Muscle of leg (tissue), 11 donors: ENCODE measurements around the gene C6orf89. TPM values are rescaled to one million over a fixed set of nuclear protein-coding genes. Genes with fewer than 3 reads are reported as not detected.

Experiments
- DNase-seq: peaks from one replicate; pipeline ENCODE4 v3.0.0; 2013
- H3K27ac ChIP-seq: one replicate; pipeline ENCODE4 v1.5.1; 2013; ENCODE audit warnings: mild to moderate bottlenecking, low read length, control low read depth
- H3K27me3 ChIP-seq: one replicate; pipeline ENCODE4 v1.6.1; 2013; ENCODE audit warnings: low read length; ENCODE audit not compliant: control insufficient read depth, insufficient read depth
- H3K36me3 ChIP-seq: one replicate; pipeline ENCODE4 v1.6.1; 2013; ENCODE audit warnings: low read length; ENCODE audit not compliant: control insufficient read depth, insufficient read depth
- H3K4me1 ChIP-seq: one replicate; pipeline ENCODE4 v1.6.1; 2013; ENCODE audit warnings: low read length; ENCODE audit not compliant: control insufficient read depth, insufficient read depth
- H3K4me3 ChIP-seq: one replicate; pipeline ENCODE4 v1.5.1; 2013; ENCODE audit warnings: low read length, control low read depth
- H3K9me3 ChIP-seq: replicated peaks from 2 replicates; pipeline ENCODE4 v1.6.1; 2013; ENCODE audit warnings: low read depth, low read length; ENCODE audit not compliant: control insufficient read depth
- WGBS: methylation state at CpG from one replicate; pipeline ENCODE4 v1.1.5; 2013; ENCODE audit warnings: missing lambda C conversion rate; ENCODE audit not compliant: insufficient coverage; 5-methylcytosine and 5-hydroxymethylcytosine counted together
- polyA plus RNA-seq, 8 donors: library from polyadenylated mRNA; unstranded; fragments of 120-200 nt; gene quantifications; one replicate each; pipeline versions ENCODE4 v1.2.1 to v1.2.3, GENCODE V29; 2013; ENCODE audit warnings: inconsistent platforms in 1 of 8, low replicate concordance in 1 of 8; ENCODE audit not compliant: insufficient read length in 8 of 8, insufficient read depth in 1 of 8
- total RNA-seq: library from RNA; stranded (reverse); fragments of 120-200 nt; gene quantifications from one replicate; pipeline ENCODE4 v1.2.4, GENCODE V29; 2013

The C6orf89 gene
- total and polyA plus RNA-seq, 9 donors = 26.7 to 36.2 (median 32.2) TPM

GRCh38 chr6:36906539-36907325 lies 21.0 kb downstream of the C6orf89 start:
- Histone ChIP-seq H3K9me3 (no peaks in the 10 kb centered on the region), H3K27me3 (no peaks in the 10 kb centered on the region), H3K4me1 (peaks cover 2% of the 10 kb centered on the region), H3K27ac (no peak overlapping the region), H3K36me3 (peaks cover 37% of the 10 kb centered on the region), H3K4me3 (no peak overlapping the region)
- no peak for DNase-seq
- 60% methylated on average over 1 of the region's 2 CpGs for WGBS

DNA sequence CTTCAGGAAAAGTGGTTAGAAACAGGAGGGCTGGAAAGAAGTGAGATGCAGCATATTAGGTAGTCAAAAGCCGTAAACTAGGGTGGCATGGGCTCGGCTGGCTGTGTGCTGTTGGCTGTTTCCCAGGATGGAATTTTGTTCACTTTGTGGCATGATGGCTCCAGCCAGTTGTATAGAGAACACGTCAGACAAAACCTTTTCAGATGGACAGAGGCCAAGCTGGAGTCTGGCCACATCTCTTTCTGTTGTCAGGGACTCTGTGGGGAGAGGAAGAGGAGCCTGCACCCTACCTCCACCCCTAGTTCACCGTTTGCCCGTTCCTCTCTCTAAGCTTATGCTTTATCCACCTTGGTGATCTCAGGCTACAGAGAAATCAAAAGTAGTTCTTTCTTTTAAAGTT lies 22.0 kb downstream of the C6orf89 start:
- Histone ChIP-seq H3K4me3 (no peak overlapping the region), H3K27ac (no peak overlapping the region), H3K4me1 (peaks cover 2% of the 10 kb centered on the region), H3K9me3 (no peaks in the 10 kb centered on the region), H3K27me3 (no peaks in the 10 kb centered on the region), H3K36me3 (peaks cover 36% of the 10 kb centered on the region)
- 66% methylated on average over 3 of the region's 5 CpGs for WGBS
- peak; percentile 59 for DNase-seq

- H3K4me3 ChIP-seq = no peak overlapping the region
- 92% methylated on average over 1 of the region's 2 CpGs for WGBS
- peaks cover 41% of the 10 kb centered on the region for H3K36me3 ChIP-seq
- peaks cover 2% of the 10 kb centered on the region for H3K4me1 ChIP-seq
- no peak for DNase-seq
- H3K9me3 ChIP-seq = no peaks in the 10 kb centered on the region
- no peaks in the 10 kb centered on the region for H3K27me3 ChIP-seq
- H3K27ac ChIP-seq = no peak overlapping the region
These were observed 23.0 kb downstream of the C6orf89 start for GRCh38 chr6:36908747-36909146.

DNA sequence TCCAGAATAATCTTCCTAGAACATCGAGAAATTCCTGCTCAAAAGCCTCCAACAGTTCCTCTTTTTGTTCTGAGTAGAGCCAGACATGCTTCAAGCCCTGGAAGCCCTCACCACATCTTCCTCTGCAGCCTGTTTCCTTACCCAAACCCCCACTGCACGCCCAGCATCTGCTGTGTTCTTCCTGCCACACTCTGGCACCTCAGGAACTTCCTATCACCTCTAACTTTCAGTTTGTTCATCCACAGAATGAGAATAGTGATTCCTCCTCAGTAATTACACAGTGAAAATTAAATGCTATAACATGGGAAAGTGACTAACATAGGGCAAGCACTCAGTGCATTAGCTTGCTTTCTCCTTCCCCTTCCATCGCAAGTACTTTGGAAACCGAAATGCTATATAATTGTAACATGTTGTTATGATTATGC lies 26.3 kb downstream of the C6orf89 start:
- Histone ChIP-seq H3K27me3 (no peaks in the 10 kb centered on the region), H3K36me3 (peaks cover 38% of the 10 kb centered on the region), H3K9me3 (no peaks in the 10 kb centered on the region), H3K4me1 (peaks cover 4% of the 10 kb centered on the region), H3K4me3 (no peak overlapping the region), H3K27ac (no peak overlapping the region)
- peak; percentile 52 for DNase-seq
- 72% methylated on average over 2 of the region's 4 CpGs for WGBS

DNA sequence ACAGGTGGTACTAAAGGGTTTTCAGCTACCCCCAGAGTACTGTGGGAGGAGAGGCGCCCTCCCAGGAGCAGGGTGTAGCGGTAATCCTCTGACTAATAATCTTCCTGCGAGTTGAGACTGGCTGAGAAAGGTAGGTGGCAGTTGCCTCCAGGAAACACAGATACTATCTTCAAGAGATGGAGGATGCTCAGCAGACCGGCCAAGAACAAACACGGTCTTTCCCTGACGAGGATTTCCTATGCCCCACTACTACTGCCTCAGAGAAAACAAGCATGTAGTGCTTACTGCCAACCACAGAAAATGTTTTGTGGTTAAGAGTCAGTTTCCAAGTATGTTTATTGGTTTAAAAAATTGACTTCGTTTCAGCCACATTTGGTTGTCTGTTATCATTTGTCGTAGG lies 26.8 kb downstream of the C6orf89 start:
- Histone ChIP-seq H3K27ac (no peak overlapping the region), H3K36me3 (peaks cover 44% of the 10 kb centered on the region), H3K4me3 (no peak overlapping the region), H3K27me3 (no peaks in the 10 kb centered on the region), H3K4me1 (peaks cover 6% of the 10 kb centered on the region), H3K9me3 (no peaks in the 10 kb centered on the region)
- no peak for DNase-seq
- 79% methylated on average over 3 of the region's 8 CpGs for WGBS

DNA sequence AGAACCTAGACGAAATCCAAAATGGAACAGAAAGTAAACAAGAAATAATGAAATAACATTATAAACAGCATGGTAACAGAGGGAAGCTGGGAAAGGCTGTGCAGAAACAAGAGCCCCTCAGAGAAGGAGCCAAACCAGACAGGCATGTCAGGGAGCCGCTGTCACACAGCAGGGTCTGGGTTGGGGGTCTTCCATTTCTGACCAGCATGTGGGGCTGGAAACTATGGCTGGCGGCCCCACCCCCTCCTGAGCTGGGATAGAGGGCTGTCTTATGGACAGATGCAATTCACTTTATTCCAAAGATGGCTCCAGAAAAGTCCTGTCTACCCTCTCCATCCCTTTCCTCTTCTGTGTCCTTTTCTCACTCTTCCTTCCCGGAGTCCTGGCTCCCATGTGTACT lies 27.3 kb downstream of the C6orf89 start:
- Histone ChIP-seq H3K9me3 (no peaks in the 10 kb centered on the region), H3K4me3 (no peak overlapping the region), H3K36me3 (peaks cover 49% of the 10 kb centered on the region), H3K4me1 (peaks cover 11% of the 10 kb centered on the region), H3K27ac (no peak overlapping the region), H3K27me3 (no peaks in the 10 kb centered on the region)
- DNase-seq = no peak
- 100% methylated on average over 1 of the region's 4 CpGs for WGBS

- Histone ChIP-seq H3K4me1 (peaks cover 17% of the 10 kb centered on the region), H3K27ac (no peak overlapping the region), H3K27me3 (no peaks in the 10 kb centered on the region), H3K36me3 (peaks cover 51% of the 10 kb centered on the region), H3K9me3 (no peaks in the 10 kb centered on the region), H3K4me3 (no peak overlapping the region)
- WGBS = 37% methylated on average over 5 of the region's 10 CpGs
- no peak for DNase-seq
These were observed 28.6 kb downstream of the C6orf89 start for GRCh38 chr6:36914227-36914794.

- DNase-seq = no peak
- H3K36me3 ChIP-seq = peaks cover 63% of the 10 kb centered on the region
- H3K27ac ChIP-seq = no peak overlapping the region
These were observed 29.8 kb downstream of the C6orf89 start for GRCh38 chr6:36915599-36915998.

DNA sequence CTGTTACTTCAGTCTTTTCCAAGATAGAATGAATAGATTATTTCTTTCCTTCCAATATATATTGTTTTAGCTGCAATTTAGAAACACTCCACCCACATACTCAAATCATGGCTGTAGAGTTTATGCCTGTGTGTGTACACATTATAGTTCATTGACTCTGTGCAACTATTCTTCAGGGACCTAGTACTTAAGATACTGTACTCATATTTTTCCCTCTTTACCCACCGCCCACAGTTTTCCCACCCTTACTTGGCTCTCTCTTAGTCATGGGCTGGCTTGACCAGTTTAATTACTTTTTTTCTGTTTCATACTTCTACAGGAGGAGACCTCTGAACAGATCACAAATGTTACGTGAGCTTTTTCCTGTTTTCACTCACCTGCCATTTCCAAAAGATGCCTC lies 30.4 kb downstream of the C6orf89 start:
- Histone ChIP-seq H3K27me3 (no peaks in the 10 kb centered on the region), H3K9me3 (no peaks in the 10 kb centered on the region), H3K27ac (peak overlapping the region; percentile 18), H3K36me3 (peaks cover 68% of the 10 kb centered on the region), H3K4me3 (no peak overlapping the region), H3K4me1 (peaks cover 31% of the 10 kb centered on the region)
- DNase-seq = peak; percentile 69
- WGBS = 33% methylated on average over 1 of the region's 2 CpGs

More at GRCh38 chr6:36915599-36915998, 29.8 kb downstream of the C6orf89 start:
- Histone ChIP-seq H3K9me3 (no peaks in the 10 kb centered on the region), H3K27me3 (no peaks in the 10 kb centered on the region), H3K4me1 (peaks cover 27% of the 10 kb centered on the region), H3K4me3 (no peak overlapping the region)
- whole genome bisulfite sequencing = 62% methylated on average over 2 of the region's 4 CpGs

DNA sequence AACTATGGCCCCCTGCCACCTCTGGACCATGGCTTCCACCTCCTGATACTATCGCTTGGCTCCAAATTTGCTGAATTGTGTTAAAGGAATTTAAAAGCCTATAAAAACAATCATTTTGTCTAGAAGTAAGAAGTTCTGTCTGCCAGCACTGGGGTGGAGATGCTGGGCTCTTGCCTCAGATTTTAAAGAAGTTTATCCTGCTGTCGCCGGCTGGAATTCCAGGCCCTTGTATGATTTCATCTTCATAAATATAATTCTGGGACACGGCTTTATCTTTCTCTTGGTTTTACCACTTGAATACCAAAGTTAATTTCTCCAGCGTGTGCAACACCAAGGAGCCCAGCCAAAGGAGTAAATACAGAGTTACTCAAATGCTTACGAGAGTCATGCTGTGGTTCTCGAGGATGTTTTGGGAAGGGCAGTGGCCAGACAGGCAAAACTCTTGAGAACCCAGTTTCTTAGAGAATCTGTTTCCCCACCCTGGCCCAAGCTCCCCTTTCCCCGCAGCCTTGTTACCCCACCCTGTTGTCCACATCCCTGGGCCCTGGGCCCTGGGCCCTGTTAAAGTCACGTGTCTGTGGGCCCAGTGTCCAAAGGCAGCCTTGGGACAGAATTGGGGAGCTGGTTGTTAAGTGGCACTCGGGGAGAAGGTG lies 31.9 kb downstream of the C6orf89 start:
- H3K27me3 ChIP-seq = no peaks in the 10 kb centered on the region
- DNase-seq = peak; percentile 91
- H3K36me3 ChIP-seq = peaks cover 68% of the 10 kb centered on the region
- WGBS = 46% methylated on average over 4 of the region's 10 CpGs
- peaks cover 31% of the 10 kb centered on the region for H3K4me1 ChIP-seq
- H3K4me3 ChIP-seq = no peak overlapping the region
- H3K9me3 ChIP-seq = no peaks in the 10 kb centered on the region
- peak overlapping the region; percentile 93 for H3K27ac ChIP-seq
